ENCODE results near the gene FOXN3. TPM values are rescaled to one million over a fixed set of nuclear protein-coding genes. Genes with fewer than 3 reads are reported as not detected.

Gene FOXN3
- total RNA-seq, 1 experiment from 2014 or later: 125 TPM

DNA sequence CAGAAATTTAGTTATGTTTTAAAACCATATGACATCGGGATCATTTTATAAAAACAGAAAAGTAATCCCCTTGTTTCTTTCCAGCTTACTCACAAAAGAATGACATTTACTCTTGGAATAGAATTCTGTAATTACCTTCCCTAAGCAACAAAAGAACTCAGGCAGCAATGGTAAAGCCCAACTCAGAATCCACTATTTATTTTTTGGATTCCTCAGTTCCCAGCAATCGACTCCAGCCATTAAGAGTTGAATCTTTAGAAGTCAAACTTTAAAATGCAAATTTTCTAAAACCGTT is 65.9 kb downstream of the FOXN3 start:
- Histone ChIP-seq H3K27ac (ENCODE audit: insufficient read length, low read depth, low read length) (peak overlapping the region; percentile 93), H3K23ac (ENCODE audit: insufficient read length, low read depth, low read length) (no peak overlapping the region), H3K4me2 (ENCODE audit: insufficient read depth, insufficient read length, low read length) (peak overlapping the region; percentile 46), H3K56ac (ENCODE audit: insufficient read length, low read depth, low read length) (no peak overlapping the region), H3K79me1 (ENCODE audit: insufficient read depth, low read depth, low read length, poor library complexity, severe bottlenecking) (peaks cover 4% of the 10 kb centered on the region), H3K27me3 (ENCODE audit: insufficient read depth, low read length) (no peaks in the 10 kb centered on the region), H4K8ac (replicated peaks; ENCODE audit: insufficient read length, low read depth, low read length) (no peak overlapping the region), H3K79me2 (ENCODE audit: insufficient read depth, low read length) (peaks cover 13% of the 10 kb centered on the region; the same call in 1 of the 2 replicates), H3K9ac (ENCODE audit: extremely low read depth, insufficient read length, low read length) (no peak overlapping the region), H2BK12ac (ENCODE audit: insufficient read length, low read depth, low read length) (no peak overlapping the region), H2AFZ (ENCODE audit: low read length) (no peak overlapping the region), H2BK20ac (ENCODE audit: low read depth, low read length, poor library complexity, severe bottlenecking) (no peak overlapping the region), H4K5ac (ENCODE audit: insufficient read length, low read depth, low read length) (no peak overlapping the region), H4K20me1 (ENCODE audit: control insufficient read depth, insufficient read depth, insufficient read length) (no peaks in the 10 kb centered on the region), H3K4me1 (ENCODE audit: insufficient read depth, low read length) (peaks cover 38% of the 10 kb centered on the region), H2AK5ac (ENCODE audit: insufficient read length, low read length) (no peak overlapping the region), H3T11ph (ENCODE audit: low read length) (no peak overlapping the region), H4K91ac (ENCODE audit: insufficient read length, low read depth, low read length) (no peak overlapping the region), H2BK5ac (ENCODE audit: insufficient read length, low read length) (no peak overlapping the region), H3K9me3 (ENCODE audit: control insufficient read depth, low read depth, low read length) (no peaks in the 10 kb centered on the region), H3K18ac (ENCODE audit: insufficient read length, low read depth, low read length) (no peak overlapping the region), H3K23me2 (ENCODE audit: insufficient read length, low read depth, low read length, poor library complexity, severe bottlenecking) (no peaks in the 10 kb centered on the region), H3K14ac (ENCODE audit: insufficient read depth, low read length) (no peak overlapping the region), H3K4ac (ENCODE audit: low read depth, low read length) (no peak overlapping the region), H2BK15ac (ENCODE audit: low read depth, low read length) (no peak overlapping the region), H2BK120ac (ENCODE audit: low read depth, low read length, poor library complexity, severe bottlenecking) (no peak overlapping the region)
- no peak for DNase-seq
- Mint-ChIP-seq H3K4me1 (peaks cover 58 to 63% of the 10 kb centered on the region in 2 experiments), H3K27me3 (ENCODE audit: low read depth) (no peaks in the 10 kb centered on the region), H3K27ac (peak overlapping the region; percentile 96 to 98 (median 96); a peak in 6 of 7 replicates), H3K36me3 (ENCODE audit: insufficient read depth in 1 of 3, low read depth in 3 of 3) (peaks cover 39 to 48% (median 40%) of the 10 kb centered on the region in 3 experiments), H3K4me3 (peak overlapping the region; percentile 5 to 66; a peak in 4 of 5 replicates), H3K9me3 (no peaks in the 10 kb centered on the region)
- WGBS (ENCODE audit: extremely low coverage, insufficient read length, low lambda C conversion rate): no CpG with 5 or more reads among the region's 3 CpGs
- TF ChIP-seq CTCF (conservative IDR thresholded peaks at IDR 0.05): no peak
